Epithelial cell of prostate (primary cell): ENCODE measurements around the gene SPEG.

Source experiments
- DNase-seq: peaks from one replicate; pipeline ENCODE4 v3.0.0-alpha.2; 2011; ENCODE audit warnings: low read depth, low spot score
- H3K27ac ChIP-seq: fragments of 450-650 bp; 2 replicates; pipeline ENCODE4 v1.5.1; 2017; ENCODE audit warnings: mild to moderate bottlenecking

SPEG gene

DNA sequence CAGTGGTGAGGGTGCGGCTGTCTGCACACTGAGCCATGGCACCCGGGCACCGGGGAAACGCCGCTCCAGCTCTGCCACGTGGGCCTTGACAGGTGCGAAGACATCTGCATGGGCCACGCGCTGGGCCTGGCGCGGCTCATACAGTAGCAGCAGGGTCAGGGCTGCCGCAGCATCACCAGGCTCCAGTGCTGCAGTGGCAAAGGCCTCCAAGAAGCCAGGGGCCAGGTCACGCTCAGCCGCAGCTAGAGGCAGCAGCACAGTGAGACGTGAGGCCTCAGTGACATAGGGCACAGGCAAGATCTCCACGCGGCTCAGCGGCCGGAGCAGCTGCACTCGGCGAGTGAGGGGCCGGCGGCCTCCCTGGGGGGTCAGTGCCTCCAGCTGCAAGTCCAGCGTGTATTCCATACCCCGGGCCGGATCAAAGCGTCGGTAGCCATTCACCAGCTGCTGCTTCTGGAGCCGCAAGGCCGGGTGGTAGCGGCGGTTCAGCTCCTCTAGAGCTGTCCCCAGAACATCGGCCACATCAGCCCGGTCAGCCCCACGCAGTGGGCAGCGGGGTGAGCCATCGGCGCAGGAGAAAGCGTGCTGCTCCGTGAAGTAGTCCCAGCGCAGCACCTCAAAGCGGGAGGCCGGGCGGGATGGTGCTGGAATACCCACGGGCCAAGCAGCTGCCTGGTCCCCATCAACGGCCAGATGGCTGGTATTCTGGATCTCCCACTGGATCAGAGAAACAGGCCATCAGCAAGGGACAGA lies 105.5 kb downstream of the SPEG start:
- H3K27ac ChIP-seq, result no peak overlapping the region
- no peak for DNase-seq

DNA sequence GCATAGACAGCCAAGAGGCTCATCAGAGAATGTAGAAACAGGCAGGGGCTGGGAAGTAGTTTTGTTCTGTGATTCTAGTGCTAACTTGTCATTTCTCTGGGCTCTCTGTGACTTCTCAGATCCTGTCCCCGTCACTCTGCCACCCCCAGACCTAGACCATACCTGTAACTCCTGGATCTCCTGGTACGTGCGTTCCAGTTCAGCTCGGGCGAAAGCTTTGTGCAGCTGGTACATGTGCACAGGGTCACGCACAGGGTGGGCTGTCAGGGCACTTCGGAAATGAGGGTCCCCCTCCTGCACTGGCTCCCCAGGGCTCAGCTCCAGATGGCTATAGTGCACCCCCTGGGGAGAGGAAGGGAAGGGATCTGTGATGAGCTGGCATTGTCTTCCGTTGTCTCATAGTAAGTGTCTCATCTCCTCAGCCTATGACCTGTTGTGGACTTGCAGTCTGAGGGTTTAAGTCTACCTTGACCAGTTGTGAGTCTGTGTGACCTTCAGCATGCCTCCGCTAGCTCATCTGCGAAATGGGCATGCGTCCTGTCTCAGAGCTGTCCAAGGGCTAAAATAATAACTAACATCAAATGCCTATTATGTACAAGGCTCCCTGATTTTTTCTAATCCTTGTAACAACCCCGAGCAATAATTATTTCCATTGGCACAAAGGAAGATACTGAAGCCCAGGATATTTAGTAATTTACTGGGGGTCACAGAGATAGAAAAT lies 106.3 kb downstream of the SPEG start:
- DNase-seq, result no peak
- H3K27ac ChIP-seq, result no peak overlapping the region

DNA sequence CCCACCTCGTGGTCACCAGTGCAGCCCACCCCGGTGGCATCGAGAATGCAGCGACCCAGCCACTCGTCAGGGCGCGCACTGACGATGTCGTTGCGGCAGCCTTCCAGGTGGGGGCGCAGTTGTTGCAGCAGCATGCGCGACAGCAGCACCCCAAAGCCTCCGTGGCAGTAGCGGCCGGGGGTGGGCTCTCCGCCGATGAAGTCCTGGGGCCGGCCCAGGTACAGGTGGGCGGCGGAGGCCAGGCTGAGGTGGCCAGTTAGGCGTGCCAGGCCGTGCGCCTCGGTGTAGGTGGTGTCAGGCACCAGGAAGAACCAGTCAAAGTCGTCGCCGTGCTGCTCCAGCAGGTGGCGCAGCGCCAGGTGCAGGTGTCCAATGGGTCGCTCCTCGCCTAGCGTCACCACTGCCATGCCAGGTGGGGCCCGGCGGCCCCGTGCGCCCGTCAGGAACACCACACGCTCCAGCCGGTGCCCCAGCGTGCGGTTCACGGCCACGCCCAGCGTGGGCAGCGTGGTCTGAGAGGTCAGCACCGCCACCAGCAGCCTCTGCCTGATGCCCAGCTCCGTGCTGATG lies 107.1 kb downstream of the SPEG start:
- peak; percentile 48 for DNase-seq
- peak overlapping the region; percentile 94 for H3K27ac ChIP-seq

DNA sequence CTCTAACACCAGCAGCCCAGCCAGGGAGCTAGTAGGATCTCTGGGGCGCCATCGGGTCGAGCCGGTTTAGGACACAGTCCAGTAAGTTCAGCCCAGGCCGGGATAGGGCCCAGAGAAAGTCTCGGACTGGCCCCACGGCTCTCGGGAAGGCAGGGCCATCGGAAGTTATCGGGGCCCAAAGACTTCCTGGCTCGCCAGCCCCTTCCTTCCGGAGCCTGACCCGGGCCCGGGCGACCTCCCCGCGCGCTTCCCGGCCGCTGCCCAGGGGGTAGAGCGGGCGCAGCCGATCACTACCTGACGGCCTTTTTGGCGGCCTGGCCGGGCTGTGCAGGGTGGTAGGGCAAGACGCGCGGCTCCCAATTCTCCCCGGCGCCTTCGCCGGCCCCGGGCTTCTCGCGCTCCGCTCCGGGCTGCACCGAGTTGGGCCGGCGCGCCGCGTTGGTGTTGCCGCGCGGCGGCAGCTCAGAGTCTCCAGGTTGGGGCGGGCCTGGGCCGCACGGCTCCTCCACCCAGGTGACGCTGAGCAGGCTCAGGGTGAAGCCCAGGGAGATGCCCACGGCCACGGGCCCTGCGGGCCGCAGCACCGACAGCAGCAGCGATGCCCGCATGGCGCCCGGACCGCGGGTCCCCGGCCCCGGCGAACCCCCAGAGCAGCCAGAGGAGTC lies 108.4 kb downstream of the SPEG start:
- DNase-seq, result no peak
- peak overlapping the region; percentile 94 for H3K27ac ChIP-seq

DNA sequence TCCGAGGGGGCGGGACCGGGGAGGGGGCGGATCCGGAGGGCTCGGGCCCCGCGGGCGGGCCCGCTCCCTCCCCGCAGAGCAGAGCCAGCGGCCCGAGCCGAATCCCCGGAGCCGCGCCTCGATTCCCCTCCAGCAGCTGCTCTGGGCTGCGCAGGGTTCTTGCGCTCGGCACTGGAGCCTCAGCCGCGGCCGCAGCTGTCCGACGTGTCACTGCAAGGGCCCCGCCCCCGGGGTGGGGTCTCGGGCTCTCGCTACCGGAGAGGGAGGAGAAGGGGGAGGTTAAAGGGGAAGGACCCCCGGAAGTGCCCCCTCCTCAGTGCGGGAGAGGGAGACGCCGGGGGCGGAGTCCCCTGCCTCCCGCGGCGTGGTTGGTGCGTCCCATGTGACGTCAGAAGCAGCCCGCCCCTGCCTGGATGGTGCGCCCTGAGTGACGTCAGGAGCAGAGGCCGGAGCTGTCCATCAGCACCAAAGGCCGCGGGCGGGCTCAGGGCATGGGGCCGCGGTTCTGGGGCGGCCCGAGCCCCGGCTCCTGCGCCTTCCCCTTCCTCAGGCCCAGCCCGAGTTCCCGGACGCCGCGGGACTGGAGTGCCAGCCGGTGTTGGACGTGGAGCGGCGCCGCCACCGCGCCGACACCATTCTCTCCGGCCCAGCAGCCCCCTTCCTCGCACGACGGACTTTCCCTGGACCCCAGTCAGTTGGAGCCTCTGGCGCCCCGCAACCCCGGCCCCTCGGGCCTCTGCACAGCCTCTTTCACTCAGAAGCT lies 109.1 kb downstream of the SPEG start, which contains the start of the genes CHPF and TMEM198:
CHPF (minus strand) TSS at position 214 of the 763 bp plus-strand sequence. CDS start 271 bp downstream, outside the sequence.
TMEM198 (plus strand) TSS at position 433 of the 763 bp plus-strand sequence. CDS start 700 bp downstream, outside the sequence.
- peak within 1 kb of the TSS; percentile 94 for H3K27ac ChIP-seq
- peak; percentile 90 for DNase-seq

DNA sequence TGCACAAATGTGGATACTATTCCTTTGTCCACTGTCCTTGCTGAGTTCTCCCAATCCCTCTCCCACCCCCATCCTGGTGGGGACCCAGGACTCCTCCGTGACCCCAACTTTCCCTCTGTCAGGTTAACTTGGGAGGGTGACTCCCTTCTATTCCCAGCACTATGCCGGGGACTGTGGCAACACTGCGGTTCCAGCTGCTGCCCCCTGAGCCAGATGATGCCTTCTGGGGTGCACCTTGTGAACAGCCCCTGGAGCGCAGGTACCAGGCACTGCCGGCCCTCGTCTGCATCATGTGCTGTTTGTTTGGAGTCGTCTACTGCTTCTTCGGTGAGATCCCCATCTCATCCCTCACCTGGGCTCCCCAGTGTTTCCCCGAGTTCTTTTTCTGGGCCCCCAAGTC lies 109.9 kb downstream of the SPEG start:
- no peak overlapping the region for H3K27ac ChIP-seq
- no peak for DNase-seq

DNA sequence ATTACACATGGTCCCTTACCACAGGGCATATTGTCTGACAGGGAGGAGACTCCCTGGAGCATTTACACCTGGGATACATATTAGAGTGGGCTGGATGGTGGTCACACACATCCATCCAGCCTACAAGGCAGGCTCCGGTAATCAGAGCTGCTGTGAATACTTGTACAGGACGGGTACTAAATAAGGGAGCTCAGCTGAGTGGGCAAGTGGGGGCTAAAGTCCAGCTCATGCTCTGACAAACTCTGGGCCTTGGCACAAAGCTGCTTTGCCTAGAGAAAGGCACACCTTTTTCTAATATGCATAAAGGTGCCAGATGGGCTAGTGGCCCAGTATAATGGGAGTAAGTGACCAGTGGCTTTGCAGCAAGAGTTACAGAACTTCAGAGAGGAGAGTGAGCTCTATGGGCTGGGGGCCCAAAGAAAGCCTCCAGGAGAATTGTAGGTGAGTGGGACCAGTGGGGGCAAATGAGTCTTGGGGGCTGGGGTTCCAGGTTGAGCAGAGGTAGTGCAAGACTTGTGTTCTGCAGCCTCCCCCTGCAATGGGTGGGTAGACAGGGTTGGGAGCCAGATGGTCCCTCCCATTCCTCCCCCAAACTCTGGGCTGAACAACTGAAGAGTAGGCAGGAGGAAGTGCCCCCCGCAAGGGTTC lies 110.8 kb downstream of the SPEG start:
- H3K27ac ChIP-seq, result no peak overlapping the region
- no peak for DNase-seq

DNA sequence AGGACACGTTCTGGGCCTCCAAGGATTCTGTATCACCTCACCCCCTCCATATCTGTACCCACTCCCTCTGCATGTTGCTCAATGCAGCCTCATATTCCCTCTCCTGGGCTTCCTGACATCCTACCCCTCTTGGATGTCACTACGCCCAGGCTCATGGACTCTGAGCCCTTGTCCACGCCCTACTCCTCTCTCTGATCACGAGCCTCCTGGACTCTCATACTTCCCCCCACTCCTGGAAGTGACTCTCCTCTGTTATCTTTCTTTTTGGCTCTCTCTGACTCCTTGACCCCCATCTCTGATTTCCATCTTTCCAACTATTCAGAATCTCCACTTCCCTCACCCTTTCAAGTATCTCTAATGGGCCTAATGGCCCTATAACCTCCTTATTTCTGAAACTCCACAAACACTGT lies 111.3 kb downstream of the SPEG start:
- no peak overlapping the region for H3K27ac ChIP-seq
- no peak for DNase-seq

DNA sequence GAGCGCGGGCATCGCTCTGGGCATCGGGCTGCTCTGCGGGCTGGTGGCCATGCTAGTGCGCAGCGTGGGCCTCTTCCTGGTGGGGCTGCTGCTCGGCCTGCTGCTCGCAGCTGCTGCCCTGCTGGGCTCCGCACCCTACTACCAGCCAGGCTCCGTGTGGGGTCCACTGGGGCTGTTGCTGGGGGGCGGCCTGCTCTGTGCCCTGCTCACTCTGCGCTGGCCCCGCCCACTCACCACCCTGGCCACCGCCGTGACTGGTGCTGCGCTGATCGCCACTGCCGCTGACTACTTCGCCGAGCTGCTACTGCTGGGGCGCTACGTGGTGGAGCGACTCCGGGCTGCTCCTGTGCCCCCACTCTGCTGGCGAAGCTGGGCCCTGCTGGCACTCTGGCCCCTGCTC lies 113.0 kb downstream of the SPEG start:
- H3K27ac ChIP-seq, result no peak overlapping the region
- DNase-seq, result no peak
